Measurements from ENCODE around the gene SCN4A. TPM values are rescaled to one million over a fixed set of nuclear protein-coding genes. Genes with fewer than 3 reads are reported as not detected.

SCN4A gene
- total and polyA plus RNA-seq, 2 of the 13 experiments (the other 11 are each of a cell fraction or from before 2014, with no cell fraction given), result 0.02 to 0.03 TPM

DNA sequence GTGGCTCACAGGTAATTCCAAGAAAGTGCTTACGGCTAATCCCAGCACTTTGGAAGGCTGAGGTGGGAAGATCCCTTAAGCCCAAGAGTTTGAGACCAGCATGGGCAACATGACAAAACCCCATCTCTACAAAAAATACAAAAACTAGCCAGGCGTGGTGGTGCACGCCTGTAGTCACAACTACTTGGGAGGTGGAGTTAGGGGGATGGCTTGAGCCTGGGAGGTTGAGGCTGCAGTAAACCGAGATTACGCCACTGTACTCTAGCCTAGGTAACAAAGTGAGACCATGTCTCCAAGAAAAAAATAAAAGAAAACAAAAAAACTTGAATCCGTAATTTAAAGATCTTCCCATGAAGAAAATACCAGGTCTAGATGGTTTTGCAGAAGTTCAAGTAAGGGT, 42.7 kb upstream of the SCN4A start (continued):
- TF ChIP-seq, protein P1, sequence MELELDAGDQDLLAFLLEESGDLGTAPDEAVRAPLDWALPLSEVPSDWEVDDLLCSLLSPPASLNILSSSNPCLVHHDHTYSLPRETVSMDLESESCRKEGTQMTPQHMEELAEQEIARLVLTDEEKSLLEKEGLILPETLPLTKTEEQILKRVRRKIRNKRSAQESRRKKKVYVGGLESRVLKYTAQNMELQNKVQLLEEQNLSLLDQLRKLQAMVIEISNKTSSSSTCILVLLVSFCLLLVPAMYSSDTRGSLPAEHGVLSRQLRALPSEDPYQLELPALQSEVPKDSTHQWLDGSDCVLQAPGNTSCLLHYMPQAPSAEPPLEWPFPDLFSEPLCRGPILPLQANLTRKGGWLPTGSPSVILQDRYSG (CRISPR knock-in tag; IDR thresholded peaks at IDR 0.05), result no peak
- TF ChIP-seq ZNF672 (CRISPR knock-in tag; IDR thresholded peaks at IDR 0.05), result no peak
- no peak for TF ChIP-seq ZNF776 (CRISPR knock-in tag; IDR thresholded peaks at IDR 0.05)
- no peak for TF ChIP-seq GATAD2A (CRISPR knock-in tag; IDR thresholded peaks at IDR 0.05)

DNA sequence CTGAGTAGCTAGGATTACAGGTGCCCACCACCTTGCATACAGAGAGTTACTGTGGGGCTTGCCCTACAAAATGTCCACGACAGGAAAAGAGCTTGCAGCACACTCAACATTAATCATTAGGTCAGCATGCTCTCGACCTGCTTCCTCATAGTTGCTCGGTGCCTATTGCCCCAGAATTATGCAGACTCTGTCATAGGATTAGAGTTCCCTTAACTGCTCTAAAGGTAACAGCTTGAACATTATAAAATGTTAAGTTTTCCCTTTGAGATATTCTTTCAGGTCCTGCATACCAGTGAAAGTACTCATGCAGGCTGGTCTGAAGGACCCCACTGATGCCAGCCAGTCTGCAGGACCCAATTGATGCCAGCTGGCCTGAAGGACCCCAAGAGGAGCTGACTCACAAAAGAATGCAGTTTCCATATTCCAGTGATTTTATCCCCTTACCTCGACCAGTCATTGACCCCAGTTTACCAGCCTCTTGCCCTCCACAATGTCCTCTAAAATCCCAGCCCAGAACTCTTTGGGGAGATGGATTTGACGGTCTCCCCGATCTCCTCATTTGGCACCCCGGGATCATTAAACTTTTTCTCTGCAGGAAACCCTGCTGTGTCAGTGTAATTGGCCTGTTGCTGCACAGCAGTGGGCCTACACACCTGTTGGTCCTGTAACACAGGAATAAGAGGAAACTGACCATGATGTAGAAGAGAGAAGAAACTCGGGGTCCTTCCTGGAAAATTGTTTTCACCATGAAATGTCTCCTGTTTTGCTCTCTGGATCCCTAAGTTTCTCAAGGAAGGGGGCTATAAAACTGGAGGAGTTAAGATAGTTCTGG, 37.1 kb upstream of the SCN4A start:
- H3K27me3 ChIP-seq (ENCODE audit: control insufficient read depth in 1 of 2, insufficient read depth in 2 of 2, low read length in 2 of 2), result no peaks in the 10 kb centered on the region
- no peak overlapping the region for H3K27ac ChIP-seq (ENCODE audit: extremely low read length, insufficient read depth, low read length)
- H3K4me3 ChIP-seq (replicated peaks in 1 of 3; ENCODE audit: insufficient read depth in 1 of 3, low read depth in 2 of 3, low read length in 3 of 3), result no peak overlapping the region
- H3K4me2 ChIP-seq (ENCODE audit: low read depth, low read length), result no peak overlapping the region; the same call in 1 of the 2 replicates
- BruUV-seq (replicated peaks), result no TSS peak
- H3K9me3 ChIP-seq (ENCODE audit: low read length), result no peaks in the 10 kb centered on the region
- no peaks in the 10 kb centered on the region for H3K79me2 ChIP-seq (ENCODE audit: insufficient read depth, low read length)
- POLR2A ChIA-PET, result no interaction called here
- CTCF ChIA-PET (ENCODE audit: low intra/inter-chr PET ratio, low total read pairs), result no interaction called here
- H2AFZ ChIP-seq (ENCODE audit: low read length), result no peak overlapping the region
- WGBS (ENCODE audit: low lambda C conversion rate), result 34% methylated on average over 8 of the region's 8 CpGs
- H3K4me1 ChIP-seq (ENCODE audit: insufficient read depth, low read length), result peaks cover 53% of the 10 kb centered on the region
- DNase-seq (ENCODE audit: low spot score) (no peak), FAIRE-seq (no peak), ATAC-seq (no peak)
- intact Hi-C loops (cut with micrococcal nuclease; ENCODE audit: unreplicated experiment), result loop anchor here (5.0 kb wide), 1 partner anchor 1638 kb away; no protein-coding TSS in a partner anchor
- in situ Hi-C loops (cut with HindIII; ENCODE audit: extremely low pct_ligation_motif_present, low pct_unique_long_range_greater_than_20kb), result no loop called here
- H3K36me3 ChIP-seq (replicated peaks in 1 of 2; ENCODE audit: control insufficient read depth in 1 of 2, insufficient read depth in 2 of 2, low read length in 2 of 2), result no peaks in the 10 kb centered on the region; a peak in 1 of 5 replicates
- H3K9ac ChIP-seq (ENCODE audit: insufficient read depth, low read depth, low read length), result no peak overlapping the region
- no peaks in the 10 kb centered on the region for H4K20me1 ChIP-seq (ENCODE audit: insufficient read depth, low read length)
- TF ChIP-seq, protein P2, sequence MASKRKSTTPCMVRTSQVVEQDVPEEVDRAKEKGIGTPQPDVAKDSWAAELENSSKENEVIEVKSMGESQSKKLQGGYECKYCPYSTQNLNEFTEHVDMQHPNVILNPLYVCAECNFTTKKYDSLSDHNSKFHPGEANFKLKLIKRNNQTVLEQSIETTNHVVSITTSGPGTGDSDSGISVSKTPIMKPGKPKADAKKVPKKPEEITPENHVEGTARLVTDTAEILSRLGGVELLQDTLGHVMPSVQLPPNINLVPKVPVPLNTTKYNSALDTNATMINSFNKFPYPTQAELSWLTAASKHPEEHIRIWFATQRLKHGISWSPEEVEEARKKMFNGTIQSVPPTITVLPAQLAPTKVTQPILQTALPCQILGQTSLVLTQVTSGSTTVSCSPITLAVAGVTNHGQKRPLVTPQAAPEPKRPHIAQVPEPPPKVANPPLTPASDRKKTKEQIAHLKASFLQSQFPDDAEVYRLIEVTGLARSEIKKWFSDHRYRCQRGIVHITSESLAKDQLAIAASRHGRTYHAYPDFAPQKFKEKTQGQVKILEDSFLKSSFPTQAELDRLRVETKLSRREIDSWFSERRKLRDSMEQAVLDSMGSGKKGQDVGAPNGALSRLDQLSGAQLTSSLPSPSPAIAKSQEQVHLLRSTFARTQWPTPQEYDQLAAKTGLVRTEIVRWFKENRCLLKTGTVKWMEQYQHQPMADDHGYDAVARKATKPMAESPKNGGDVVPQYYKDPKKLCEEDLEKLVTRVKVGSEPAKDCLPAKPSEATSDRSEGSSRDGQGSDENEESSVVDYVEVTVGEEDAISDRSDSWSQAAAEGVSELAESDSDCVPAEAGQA (IDR thresholded peaks at IDR 0.05; ENCODE audit: low read depth), result no peak
- TF ChIP-seq, protein P2 (CRISPR knock-in tag; IDR thresholded peaks at IDR 0.05; ENCODE audit: borderline replicate concordance), result no peak
- TF ChIP-seq ZNF296 (CRISPR knock-in tag; conservative IDR thresholded peaks at IDR 0.05), result no peak
- TF ChIP-seq PRPF4 (IDR thresholded peaks at IDR 0.05; ENCODE audit: low read depth, low read length, poor library complexity, severe bottlenecking), result no peak
- TF ChIP-seq, protein P3, sequence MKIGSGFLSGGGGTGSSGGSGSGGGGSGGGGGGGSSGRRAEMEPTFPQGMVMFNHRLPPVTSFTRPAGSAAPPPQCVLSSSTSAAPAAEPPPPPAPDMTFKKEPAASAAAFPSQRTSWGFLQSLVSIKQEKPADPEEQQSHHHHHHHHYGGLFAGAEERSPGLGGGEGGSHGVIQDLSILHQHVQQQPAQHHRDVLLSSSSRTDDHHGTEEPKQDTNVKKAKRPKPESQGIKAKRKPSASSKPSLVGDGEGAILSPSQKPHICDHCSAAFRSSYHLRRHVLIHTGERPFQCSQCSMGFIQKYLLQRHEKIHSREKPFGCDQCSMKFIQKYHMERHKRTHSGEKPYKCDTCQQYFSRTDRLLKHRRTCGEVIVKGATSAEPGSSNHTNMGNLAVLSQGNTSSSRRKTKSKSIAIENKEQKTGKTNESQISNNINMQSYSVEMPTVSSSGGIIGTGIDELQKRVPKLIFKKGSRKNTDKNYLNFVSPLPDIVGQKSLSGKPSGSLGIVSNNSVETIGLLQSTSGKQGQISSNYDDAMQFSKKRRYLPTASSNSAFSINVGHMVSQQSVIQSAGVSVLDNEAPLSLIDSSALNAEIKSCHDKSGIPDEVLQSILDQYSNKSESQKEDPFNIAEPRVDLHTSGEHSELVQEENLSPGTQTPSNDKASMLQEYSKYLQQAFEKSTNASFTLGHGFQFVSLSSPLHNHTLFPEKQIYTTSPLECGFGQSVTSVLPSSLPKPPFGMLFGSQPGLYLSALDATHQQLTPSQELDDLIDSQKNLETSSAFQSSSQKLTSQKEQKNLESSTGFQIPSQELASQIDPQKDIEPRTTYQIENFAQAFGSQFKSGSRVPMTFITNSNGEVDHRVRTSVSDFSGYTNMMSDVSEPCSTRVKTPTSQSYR (CRISPR knock-in tag; IDR thresholded peaks at IDR 0.05; ENCODE audit: borderline replicate concordance), result no peak
- TF ChIP-seq ZNF547 (CRISPR knock-in tag; IDR thresholded peaks at IDR 0.05), result no peak
- peak in 1 of 2 experiments; percentile 21; a peak in 1 of 4 replicates for TF ChIP-seq MAFK (conservative IDR thresholded peaks at IDR 0.05 in 1 of 2, IDR thresholded peaks at IDR 0.05 in 1 of 2; ENCODE audit: low read length in 2 of 2)
- 0 out of 2 replicates have a peak, but pooled peaks have one; percentile 25 for TF ChIP-seq ERF (CRISPR knock-in tag; IDR thresholded peaks at IDR 0.05)
- no peak for TF ChIP-seq ZNF552 (CRISPR knock-in tag; IDR thresholded peaks at IDR 0.05; ENCODE audit: borderline replicate concordance)

Measured in HepG2 (cell line).